Vagina (tissue), 2 donors: ENCODE results near the gene CACNA1C. TPM values are rescaled to one million over a fixed set of nuclear protein-coding genes. Genes with fewer than 3 reads are reported as not detected.

Experiments used
- DNase-seq, 2 donors: peaks; one replicate each; pipeline ENCODE4 v3.0.0-alpha.2; 2017; ENCODE audit errors: extremely low spot score in 2 of 2
- H3K27ac ChIP-seq: fragments of 200-600 bp; sonication (generic); one replicate; pipeline ENCODE4 v1.5.1; 2019
- H3K27me3 ChIP-seq: fragments of 200-600 bp; sonication (generic); one replicate; pipeline ENCODE4 v1.5.1; 2019
- H3K36me3 ChIP-seq, 2 donors: fragments of 200-600 bp; sonication (generic); one replicate each; pipeline ENCODE4 v1.5.1; 2017 to 2019
- H3K4me1 ChIP-seq: fragments of 200-600 bp; sonication (generic); one replicate; pipeline ENCODE4 v1.5.1; 2019
- H3K4me3 ChIP-seq, 2 donors: fragments of 200-600 bp; sonication (generic); 1 replicate in 1 of 2; 2 replicates in 1 of 2; pipeline ENCODE4 v1.5.1; 2016 to 2019
- H3K9me3 ChIP-seq: fragments of 200-600 bp; sonication (generic); one replicate; pipeline ENCODE4 v1.5.1; 2019
- POLR2A ChIP-seq, 2 donors: fragments of 450-650 bp; IDR thresholded peaks; one replicate each; pipeline ENCODE4 v1.6.1; 2017; ENCODE audit warnings: antibody characterized with exemption in 2 of 2, mild to moderate bottlenecking in 2 of 2, moderate library complexity in 2 of 2
- POLR2AphosphoS5 ChIP-seq, 2 donors: sonication (generic); formaldehyde crosslinking; IDR thresholded peaks; one replicate each; pipeline ENCODE4 v1.9.0; 2017; ENCODE audit warnings: antibody characterized with exemption in 2 of 2, mild to moderate bottlenecking in 2 of 2, low read depth in 1 of 2; ENCODE audit not compliant: insufficient read depth in 1 of 2
- intact Hi-C: fragments of 100-400 bp; cut with DNase I; formaldehyde crosslinking; loops from one replicate; pipeline ENCODE4 v1.15.1; 2023
- total RNA-seq: library from RNA; depleted of rRNA; stranded (reverse); fragments of >200 nt; gene quantifications from one replicate; pipeline ENCODE4 v1.2.3, GENCODE V29; 2016
- TF ChIP-seq, protein P1 (sequence below), 3 experiments: fragments of 450-650 bp in 2 of 3; fragments of 200-600 bp in 1 of 3; sonication (generic) in 1 of 3; IDR thresholded peaks; one replicate each; pipeline ENCODE4 v1.5.1; 2017 to 2019; ENCODE audit warnings: antibody characterized with exemption in 3 of 3, mild to moderate bottlenecking in 2 of 3, moderate library complexity in 2 of 3

The CACNA1C gene
- total RNA-seq, 1 donor from 2014 or later, result 9.8 TPM

DNA sequence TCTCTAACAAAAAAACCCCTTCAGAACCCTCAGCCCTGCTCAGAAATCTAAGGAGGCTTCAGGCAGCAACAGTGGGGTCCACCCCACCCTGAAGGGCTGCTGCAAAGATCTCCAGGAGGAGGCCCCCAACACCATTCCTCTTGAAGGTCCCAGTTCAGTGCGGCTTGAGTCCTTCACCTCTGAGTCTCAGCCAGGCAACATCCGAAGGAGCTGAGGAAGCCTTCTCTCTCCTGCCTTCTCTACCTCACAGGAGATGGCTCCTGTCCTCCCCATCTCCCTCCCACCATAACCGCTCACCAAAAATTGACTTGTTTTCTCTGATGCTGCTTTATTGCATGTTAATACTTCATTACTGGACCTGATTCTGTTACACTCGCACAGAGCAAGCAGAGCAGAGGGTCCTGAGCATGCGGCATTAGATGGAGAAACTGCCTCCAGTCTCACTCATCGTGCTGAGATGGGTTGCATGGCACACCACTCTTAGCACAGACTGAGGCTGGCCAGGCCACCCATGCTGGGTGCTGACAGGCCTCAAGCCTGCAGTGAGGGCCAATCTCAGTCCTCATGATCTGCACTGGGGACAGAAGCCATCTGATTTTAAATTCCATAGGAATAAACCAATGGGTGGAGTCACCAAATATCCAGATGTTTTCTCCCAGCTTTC is 224.8 kb downstream of the CACNA1C start:
- H3K27ac ChIP-seq, result no peak overlapping the region
- no peaks in the 10 kb centered on the region for H3K4me1 ChIP-seq
- H3K27me3 ChIP-seq, result no peaks in the 10 kb centered on the region
- no peak for TF ChIP-seq POLR2AphosphoS5 (IDR thresholded peaks at IDR 0.05; ENCODE audit: insufficient read depth in 1 of 2, low read depth in 1 of 2)
- no peak for TF ChIP-seq POLR2A (IDR thresholded peaks at IDR 0.05)
- TF ChIP-seq, protein P1, sequence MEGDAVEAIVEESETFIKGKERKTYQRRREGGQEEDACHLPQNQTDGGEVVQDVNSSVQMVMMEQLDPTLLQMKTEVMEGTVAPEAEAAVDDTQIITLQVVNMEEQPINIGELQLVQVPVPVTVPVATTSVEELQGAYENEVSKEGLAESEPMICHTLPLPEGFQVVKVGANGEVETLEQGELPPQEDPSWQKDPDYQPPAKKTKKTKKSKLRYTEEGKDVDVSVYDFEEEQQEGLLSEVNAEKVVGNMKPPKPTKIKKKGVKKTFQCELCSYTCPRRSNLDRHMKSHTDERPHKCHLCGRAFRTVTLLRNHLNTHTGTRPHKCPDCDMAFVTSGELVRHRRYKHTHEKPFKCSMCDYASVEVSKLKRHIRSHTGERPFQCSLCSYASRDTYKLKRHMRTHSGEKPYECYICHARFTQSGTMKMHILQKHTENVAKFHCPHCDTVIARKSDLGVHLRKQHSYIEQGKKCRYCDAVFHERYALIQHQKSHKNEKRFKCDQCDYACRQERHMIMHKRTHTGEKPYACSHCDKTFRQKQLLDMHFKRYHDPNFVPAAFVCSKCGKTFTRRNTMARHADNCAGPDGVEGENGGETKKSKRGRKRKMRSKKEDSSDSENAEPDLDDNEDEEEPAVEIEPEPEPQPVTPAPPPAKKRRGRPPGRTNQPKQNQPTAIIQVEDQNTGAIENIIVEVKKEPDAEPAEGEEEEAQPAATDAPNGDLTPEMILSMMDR (IDR thresholded peaks at IDR 0.05), result no peak
- DNase-seq, result no peak
- H3K36me3 ChIP-seq, result no peaks in the 10 kb centered on the region
- no peaks in the 10 kb centered on the region for H3K9me3 ChIP-seq
- no peak overlapping the region for H3K4me3 ChIP-seq
- intact Hi-C loops, result loop anchor here (10.0 kb wide), 1 partner anchor 333 kb away; no protein-coding TSS in a partner anchor

DNA sequence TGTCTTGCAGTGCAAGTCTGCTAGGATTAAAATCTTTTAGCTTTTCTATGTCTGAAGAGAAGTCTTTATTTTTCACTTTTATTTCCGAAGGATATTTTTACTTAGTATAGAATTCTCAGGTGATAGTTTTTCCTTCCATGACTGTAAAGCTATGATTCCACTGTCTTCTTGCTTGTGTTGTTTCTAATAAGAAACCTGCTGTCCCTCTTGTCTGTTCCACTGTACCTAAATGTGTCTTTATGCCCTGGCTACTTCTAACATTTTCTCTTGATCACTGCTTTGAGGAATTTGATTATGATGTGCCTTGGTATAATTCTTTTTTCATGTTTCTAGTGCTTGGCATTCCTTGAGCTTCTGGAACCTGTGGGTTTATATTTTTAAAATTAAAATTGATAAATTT is 228.7 kb downstream of the CACNA1C start:
- H3K4me1 ChIP-seq, result peaks cover 32% of the 10 kb centered on the region
- intact Hi-C loops, result no loop called here
- H3K27ac ChIP-seq, result no peak overlapping the region

DNA sequence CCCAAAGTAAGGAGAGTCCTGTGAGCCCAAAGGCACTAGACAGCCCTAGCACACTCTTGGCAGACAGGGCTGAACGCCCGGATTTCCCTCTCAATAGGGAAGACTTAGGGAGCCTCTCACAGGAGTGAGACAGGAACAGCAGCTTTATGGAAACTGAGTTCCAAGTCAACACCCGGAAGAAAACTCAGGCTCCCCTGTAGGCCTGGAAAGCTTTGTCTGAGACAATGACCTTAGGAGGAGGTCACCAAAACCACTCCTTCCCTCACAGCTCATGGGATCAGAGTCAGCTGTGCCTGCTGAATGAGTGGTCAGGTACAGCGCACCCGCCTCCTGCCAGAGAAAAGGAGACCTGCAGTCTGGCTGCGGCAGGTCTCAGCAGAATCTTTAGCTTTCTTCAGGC is 229.5 kb downstream of the CACNA1C start:
- no peak for DNase-seq
- no peaks in the 10 kb centered on the region for H3K27me3 ChIP-seq
- no peaks in the 10 kb centered on the region for H3K36me3 ChIP-seq
- H3K4me1 ChIP-seq, result peaks cover 41% of the 10 kb centered on the region
- no peaks in the 10 kb centered on the region for H3K9me3 ChIP-seq
- no peak for TF ChIP-seq POLR2A (IDR thresholded peaks at IDR 0.05)
- no peak for TF ChIP-seq POLR2AphosphoS5 (IDR thresholded peaks at IDR 0.05; ENCODE audit: insufficient read depth in 1 of 2, low read depth in 1 of 2)
- no peak overlapping the region for H3K4me3 ChIP-seq
- intact Hi-C loops, result no loop called here
- H3K27ac ChIP-seq, result no peak overlapping the region

More for the DNA sequence above, 228.7 kb downstream of the CACNA1C start:
- TF ChIP-seq POLR2A (IDR thresholded peaks at IDR 0.05) (no peak), POLR2AphosphoS5 (IDR thresholded peaks at IDR 0.05; ENCODE audit: insufficient read depth in 1 of 2, low read depth in 1 of 2) (no peak)
- TF ChIP-seq, protein P1 (IDR thresholded peaks at IDR 0.05), result no peak
- H3K36me3 ChIP-seq, result no peaks in the 10 kb centered on the region
- no peak overlapping the region for H3K4me3 ChIP-seq
- H3K27me3 ChIP-seq, result no peaks in the 10 kb centered on the region
- no peak for DNase-seq
- H3K9me3 ChIP-seq, result no peaks in the 10 kb centered on the region

DNA sequence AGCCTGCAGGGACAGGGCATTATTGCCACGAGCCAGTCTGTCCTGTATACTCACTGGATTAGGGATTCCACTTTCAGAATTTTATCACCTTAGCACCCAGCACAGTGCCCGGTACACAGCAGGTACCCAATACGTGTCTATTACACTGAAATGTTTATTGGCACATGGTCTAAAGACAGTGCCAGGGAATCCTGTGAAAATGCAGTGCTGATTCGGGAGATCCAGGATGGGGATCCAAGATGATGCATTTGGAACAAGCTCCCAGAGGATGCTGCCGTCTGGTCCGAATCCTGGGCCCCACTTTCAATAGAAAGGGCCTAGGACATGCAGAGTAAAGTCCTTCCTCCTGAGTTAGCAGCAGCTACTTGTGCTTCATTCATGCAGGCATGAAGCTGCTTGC is 230.7 kb downstream of the CACNA1C start:
- H3K36me3 ChIP-seq, result no peaks in the 10 kb centered on the region
- DNase-seq, result no peak
- no peak for TF ChIP-seq POLR2AphosphoS5 (IDR thresholded peaks at IDR 0.05; ENCODE audit: insufficient read depth in 1 of 2, low read depth in 1 of 2)
- TF ChIP-seq, protein P1 (IDR thresholded peaks at IDR 0.05), result no peak
- TF ChIP-seq POLR2A (IDR thresholded peaks at IDR 0.05), result no peak
- H3K4me1 ChIP-seq, result peaks cover 53% of the 10 kb centered on the region
- intact Hi-C loops, result no loop called here
- no peak overlapping the region for H3K4me3 ChIP-seq
- H3K9me3 ChIP-seq, result no peaks in the 10 kb centered on the region
- no peaks in the 10 kb centered on the region for H3K27me3 ChIP-seq
- H3K27ac ChIP-seq, result peak overlapping the region; percentile 65

DNA sequence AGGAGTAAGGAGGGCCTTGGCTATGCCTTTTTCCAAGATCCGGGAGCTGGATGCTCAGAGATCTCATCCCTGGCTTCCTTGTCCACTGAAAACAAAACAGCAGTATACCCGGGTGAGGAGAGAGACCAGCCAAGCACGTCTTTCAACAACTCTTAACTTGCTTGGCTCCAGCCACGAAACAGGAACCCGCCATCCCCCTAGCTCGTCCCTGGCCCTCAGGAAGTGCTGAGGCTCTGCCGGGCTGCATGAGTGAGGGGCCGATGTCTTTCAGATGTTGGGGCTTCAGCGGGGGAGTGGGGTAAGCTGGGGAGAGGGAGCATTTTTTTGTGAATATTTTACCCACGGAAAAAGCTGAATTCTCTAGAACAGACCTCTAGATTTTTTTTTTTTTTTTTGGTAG is 231.1 kb downstream of the CACNA1C start:
- Histone ChIP-seq H3K27ac (peak overlapping the region; percentile 65), H3K4me1 (peaks cover 57% of the 10 kb centered on the region), H3K27me3 (no peaks in the 10 kb centered on the region), H3K4me3 (no peak overlapping the region), H3K36me3 (no peaks in the 10 kb centered on the region), H3K9me3 (no peaks in the 10 kb centered on the region)
- intact Hi-C loops, result no loop called here
- DNase-seq, result no peak
- TF ChIP-seq POLR2AphosphoS5 (IDR thresholded peaks at IDR 0.05; ENCODE audit: insufficient read depth in 1 of 2, low read depth in 1 of 2) (no peak), POLR2A (IDR thresholded peaks at IDR 0.05) (no peak)
- TF ChIP-seq, protein P1 (IDR thresholded peaks at IDR 0.05), result no peak
